DMS 273 treated with DMSO at 0.1 percent for 48 hours (cell line): ENCODE results near the gene C1QTNF3.
"Not testable (repeated sequence)": the region's sequence is repeated elsewhere in the genome, so short reads cannot be mapped to it uniquely, and the experiment has no call there.

Source experiments
- DNase-seq: peaks from one replicate; lab custom pipeline; 2025; lab: John Stamatoyannopoulos, UW

Gene C1QTNF3

GRCh38 chr5:34043099-34043876, at the start of gene C1QTNF3:
Gene C1QTNF3 (minus strand): TSS chr5:34043213. CDS start chr5:34043125, 88 bp downstream.
- DNase-seq = no peak

GRCh38 chr5:34091039-34091438, 48.0 kb upstream of the C1QTNF3 start:
- DNase-seq = not testable (repeated sequence)

- DNase-seq = not testable (repeated sequence)
Measured at GRCh38 chr5:34089802-34090201, 46.8 kb upstream of the C1QTNF3 start.

GRCh38 chr5:34087728-34088127, 44.7 kb upstream of the C1QTNF3 start:
- DNase-seq = not testable (repeated sequence)

- DNase-seq = not testable (repeated sequence)
Measured at GRCh38 chr5:34083898-34084297, 40.9 kb upstream of the C1QTNF3 start.

GRCh38 chr5:34079505-34079904, 36.5 kb upstream of the C1QTNF3 start:
- DNase-seq = not testable (repeated sequence)

GRCh38 chr5:34077636-34078035, 34.6 kb upstream of the C1QTNF3 start:
- not testable (repeated sequence) for DNase-seq

GRCh38 chr5:34076719-34077364, 33.8 kb upstream of the C1QTNF3 start:
- not testable (repeated sequence) for DNase-seq

- DNase-seq = not testable (repeated sequence)
Measured at GRCh38 chr5:34074472-34074871, 31.5 kb upstream of the C1QTNF3 start.

GRCh38 chr5:34074071-34074470, 31.1 kb upstream of the C1QTNF3 start:
- not testable (repeated sequence) for DNase-seq

GRCh38 chr5:34070626-34071025, 27.6 kb upstream of the C1QTNF3 start:
- not testable (repeated sequence) for DNase-seq

- DNase-seq = no peak
Measured at GRCh38 chr5:34064656-34065055, 21.6 kb upstream of the C1QTNF3 start.

GRCh38 chr5:34062419-34062818, 19.4 kb upstream of the C1QTNF3 start:
- DNase-seq = no peak

GRCh38 chr5:34061993-34062392, 19.0 kb upstream of the C1QTNF3 start:
- DNase-seq = no peak

- DNase-seq = no peak
Measured at GRCh38 chr5:34059977-34060376, 17.0 kb upstream of the C1QTNF3 start.

- no peak for DNase-seq
Measured at GRCh38 chr5:34058532-34058931, 15.5 kb upstream of the C1QTNF3 start.

GRCh38 chr5:34057569-34057968, 14.6 kb upstream of the C1QTNF3 start:
- DNase-seq = no peak

- no peak for DNase-seq
Measured at GRCh38 chr5:34057118-34057517, 14.1 kb upstream of the C1QTNF3 start.

GRCh38 chr5:34055667-34056066, 12.7 kb upstream of the C1QTNF3 start:
- DNase-seq = no peak

GRCh38 chr5:34054400-34054729, 11.4 kb upstream of the C1QTNF3 start:
- no peak for DNase-seq

GRCh38 chr5:34053571-34054399, 10.8 kb upstream of the C1QTNF3 start:
- DNase-seq = no peak

- no peak for DNase-seq
Measured at GRCh38 chr5:34053133-34053532, 10.1 kb upstream of the C1QTNF3 start.
